Activated effector memory CD4-positive, alpha-beta T cell treated with anti-CD3 and anti-CD28 coated beads, Interleukin-2, amount 50 U/mL, for 16 hours (primary cell): ENCODE results near the gene LARP4B.

Experiments
- DNase-seq: peaks from one replicate; pipeline ENCODE4 v3.0.0-alpha.2; 2020

The LARP4B gene

DNA sequence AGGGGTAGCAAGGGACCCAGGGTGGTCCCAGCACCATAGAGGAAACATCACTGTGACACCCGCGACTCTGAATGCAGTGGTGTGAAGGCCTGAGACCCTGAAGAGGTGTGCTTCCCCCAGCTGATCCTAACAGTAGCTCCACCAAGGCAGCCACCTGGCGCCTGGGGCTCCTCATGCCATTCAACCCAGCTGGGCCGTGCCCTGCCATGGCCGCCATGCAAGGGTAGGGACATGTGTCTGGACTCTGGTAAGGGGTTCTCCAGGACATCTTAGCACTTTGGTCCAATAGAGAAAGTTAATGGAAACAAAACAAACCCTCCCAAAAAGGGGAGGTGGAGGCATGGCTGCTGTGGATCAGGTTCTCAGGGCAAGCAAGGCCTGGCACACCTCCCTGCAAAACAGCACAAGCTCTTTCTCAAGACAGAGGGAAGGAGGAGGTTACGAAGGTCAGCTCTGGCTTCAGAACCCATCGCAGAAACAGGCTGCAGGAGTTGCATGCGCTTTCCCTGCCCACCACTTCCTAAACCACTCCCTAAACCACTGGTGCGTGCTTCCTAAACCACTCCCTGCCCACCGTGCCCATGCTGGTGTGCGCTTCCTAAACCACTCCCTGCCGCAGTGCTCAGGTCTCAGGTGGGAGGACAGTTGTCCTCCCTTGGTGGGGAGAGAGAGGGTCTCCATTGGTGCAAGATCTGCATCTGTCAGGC is 108.7 kb downstream of the LARP4B start:
- DNase-seq = no peak

DNA sequence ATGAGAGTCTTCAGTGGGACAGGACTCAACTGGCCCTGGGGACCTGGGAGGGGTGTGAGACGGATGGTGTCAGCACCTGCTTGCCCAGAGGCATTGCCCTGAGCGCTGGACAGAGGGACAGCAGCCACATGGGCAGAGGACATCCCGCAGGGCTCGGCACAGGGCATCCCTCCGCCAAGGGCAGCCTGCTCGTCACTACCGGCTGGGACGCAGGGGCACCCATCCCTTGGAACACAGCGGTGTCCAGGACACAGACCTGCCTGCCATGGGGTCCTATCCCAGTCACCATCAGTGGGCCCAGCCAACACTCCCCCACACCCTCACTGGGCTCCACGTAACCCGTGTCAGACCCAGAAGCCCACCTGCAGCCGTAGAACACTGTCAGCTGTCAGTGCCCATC is 109.3 kb downstream of the LARP4B start:
- DNase-seq = no peak

DNA sequence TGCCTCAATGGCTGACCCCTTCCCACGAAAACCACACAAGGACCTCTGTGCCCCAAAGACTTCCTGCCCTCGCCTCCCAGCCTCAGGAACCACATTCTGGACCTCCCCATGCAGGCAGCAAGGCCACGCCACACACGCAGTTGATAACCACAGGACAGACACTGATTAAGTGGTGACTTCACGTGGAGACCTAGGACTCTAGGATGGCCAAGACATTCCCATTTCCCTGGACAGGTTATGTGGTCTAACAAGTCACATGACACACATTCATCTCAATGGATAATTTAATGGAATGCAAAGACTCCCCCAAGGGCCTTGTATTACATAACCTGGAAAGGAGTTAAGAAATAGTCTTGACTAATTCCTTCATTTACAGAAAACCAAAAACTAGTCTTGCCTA is 110.2 kb downstream of the LARP4B start:
- DNase-seq = no peak

DNA sequence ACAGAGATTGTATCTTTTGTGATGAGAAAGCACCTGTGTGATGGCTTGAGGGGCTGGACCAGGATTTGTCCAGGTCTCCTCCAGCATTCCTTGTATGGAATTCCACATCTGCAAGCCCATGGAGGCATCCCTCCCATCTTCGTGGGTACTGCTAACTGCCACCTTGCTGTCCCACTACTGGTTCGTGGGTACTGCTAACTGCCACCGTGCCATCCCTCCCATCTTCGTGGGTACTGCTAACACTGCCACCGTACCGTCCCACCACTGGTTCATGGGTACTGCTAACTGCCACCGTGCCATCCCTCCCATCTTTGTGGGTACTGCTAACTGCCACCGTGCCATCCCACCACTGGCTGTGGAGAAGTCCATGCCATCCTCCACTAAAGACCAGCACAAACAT is 111.7 kb downstream of the LARP4B start:
- DNase-seq = no peak

DNA sequence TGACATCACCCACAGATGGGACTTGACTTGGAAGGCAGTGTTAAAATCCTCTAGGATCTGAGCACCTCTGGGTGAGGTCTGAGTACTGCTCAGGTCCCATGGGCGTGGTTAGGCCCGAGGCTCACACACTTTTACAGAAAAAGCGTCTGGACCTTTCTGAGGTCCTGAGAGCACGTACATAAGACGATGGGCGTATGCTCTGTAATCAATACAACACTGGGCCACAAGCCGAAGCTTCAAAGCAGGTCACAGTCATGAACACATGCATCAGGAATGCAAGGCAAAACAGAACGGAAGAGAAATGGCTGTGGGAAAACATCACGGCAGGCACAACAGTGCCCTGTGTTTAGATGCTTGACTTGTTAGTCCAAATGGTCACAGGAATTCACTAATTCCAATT is 112.2 kb downstream of the LARP4B start:
- no peak for DNase-seq

DNA sequence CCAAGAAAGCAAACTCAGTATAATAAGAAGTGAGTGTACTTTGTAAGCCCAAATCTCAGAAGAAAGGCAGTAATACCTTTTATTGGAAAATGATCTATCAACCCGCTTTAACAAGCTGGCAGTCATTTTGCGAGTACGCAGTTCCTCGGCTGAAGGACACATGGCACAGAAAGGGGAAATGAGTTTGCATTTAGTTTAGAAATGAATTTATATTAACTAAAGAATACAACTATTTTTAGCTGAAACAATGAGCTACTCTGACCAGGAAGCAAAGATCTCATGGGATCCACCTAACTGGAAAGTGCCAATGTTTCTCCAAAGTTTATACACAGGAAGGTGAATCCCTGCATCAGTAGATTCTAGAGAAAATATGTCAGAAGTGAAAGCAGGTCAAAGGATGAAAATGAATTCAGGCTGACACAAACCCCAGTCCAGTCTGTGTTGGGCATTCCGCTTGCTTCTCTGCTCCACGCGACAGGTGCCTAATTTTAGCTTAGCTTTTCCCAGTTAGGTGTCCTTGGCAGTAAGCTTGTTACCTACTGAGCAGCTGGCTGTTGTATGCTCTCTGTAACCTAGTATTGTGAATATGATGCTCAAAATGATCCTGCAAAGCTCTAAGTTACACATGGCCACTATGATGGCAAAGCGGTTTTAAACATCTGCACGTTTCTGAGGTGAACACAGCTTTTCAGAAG is 112.8 kb downstream of the LARP4B start:
- DNase-seq = no peak

DNA sequence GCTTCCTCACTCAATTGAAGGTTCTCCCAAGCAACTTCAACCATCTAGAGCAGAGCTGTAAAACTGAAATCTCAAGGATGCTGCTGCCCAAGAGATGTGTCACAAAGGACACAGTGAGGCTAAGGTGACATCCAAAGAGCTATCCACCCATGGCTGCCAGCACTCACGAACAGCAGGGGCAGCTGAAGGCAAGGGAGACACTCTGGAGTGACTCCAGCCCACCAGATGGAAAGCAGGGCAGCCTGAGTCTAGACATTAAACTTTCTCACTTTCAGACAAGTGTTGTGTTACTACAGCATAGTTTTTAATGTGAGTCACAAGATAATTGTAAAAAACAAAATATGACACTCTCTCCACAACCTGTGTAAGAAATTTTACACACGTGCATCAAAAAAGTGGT is 113.5 kb downstream of the LARP4B start:
- DNase-seq = no peak

DNA sequence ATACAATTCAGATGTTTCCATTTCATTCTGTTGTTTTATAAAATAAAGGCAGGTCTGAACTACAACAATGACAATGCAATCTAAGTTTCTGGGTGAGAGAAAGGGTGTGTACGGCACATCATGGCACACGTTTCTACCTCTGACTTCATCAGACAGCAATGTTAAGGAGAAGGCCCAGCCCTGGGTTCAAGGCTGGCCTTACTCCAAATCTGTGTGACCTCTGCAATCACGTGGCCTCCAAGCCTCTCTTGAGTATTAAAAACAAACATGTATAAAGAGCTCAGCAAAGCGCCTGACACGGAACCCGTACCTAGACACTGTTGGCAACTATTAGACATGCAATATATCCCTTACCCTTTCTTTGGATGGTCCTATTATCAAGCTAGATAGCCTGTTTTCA is 114.1 kb downstream of the LARP4B start:
- DNase-seq = no peak

DNA sequence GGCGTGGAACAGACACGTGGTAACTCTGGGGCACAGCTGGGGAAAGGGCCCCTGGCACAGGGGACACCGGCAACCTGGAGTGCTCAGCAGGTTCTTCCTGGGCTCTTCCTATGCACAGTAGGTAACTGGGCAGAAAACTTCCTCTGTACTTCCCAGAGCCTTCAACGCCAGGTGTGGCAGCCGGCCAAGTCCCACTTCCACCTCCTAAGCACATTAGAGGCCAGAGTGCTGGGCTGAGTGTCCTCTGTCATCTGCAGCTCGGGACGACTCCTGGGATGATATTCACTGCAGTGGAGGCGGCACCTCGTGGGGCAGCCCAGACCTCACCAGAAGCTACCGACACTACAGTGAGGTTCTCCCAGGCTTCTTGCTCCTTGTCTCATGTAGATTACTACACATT is 114.5 kb downstream of the LARP4B start:
- no peak for DNase-seq

DNA sequence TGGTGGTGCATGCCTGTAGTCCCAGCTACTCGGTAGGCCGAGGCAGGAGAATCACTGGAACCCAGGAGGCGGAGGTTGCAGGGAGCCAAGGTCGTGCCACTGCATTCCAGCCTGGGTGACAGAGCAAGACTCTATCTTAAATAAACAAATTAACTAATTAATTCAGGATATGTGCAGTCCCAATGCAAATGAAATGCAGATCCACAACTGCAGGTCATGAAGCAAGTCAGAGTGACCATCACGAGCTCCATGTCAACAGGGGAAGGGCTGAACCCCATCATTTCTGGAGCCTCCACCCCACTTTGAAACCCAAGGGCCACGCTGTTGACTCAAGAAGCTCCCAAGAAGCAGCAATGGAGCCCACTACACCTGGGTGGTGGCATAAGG is 115.4 kb downstream of the LARP4B start:
- DNase-seq = no peak

DNA sequence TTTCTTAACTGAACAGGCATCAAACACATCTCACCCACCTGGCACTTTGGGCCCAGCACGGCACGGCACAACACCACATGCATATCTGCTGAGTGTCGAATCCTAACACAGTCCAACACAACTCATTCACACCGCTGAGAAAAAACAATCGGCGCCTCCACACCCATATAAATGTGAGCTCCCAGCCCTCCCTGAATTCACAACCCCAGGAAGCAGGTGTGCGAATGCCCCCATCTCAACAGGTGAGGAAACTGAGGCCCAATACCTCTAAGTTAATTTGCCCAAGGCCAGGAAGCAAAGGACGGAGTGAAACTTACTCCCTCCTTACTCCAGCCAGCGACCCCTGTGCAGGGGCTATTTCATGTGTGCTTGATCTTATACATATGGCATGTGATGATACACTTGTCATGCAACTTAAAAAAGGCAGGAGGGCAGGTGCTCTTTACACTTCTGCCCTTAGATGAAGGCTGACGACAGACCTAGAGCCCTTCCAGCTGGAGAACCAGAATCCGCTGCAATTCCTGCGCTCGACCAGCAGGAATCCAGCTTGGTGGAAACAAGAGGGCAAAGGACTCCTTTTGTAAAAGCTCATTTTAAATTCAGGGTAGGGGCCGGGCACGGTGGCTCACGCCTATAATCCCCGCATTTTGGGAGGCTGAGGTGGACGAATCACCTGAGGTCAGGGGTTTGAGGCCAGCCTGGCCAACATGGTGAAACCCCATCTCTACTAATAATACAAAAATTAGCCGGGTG is 116.0 kb downstream of the LARP4B start:
- no peak for DNase-seq

DNA sequence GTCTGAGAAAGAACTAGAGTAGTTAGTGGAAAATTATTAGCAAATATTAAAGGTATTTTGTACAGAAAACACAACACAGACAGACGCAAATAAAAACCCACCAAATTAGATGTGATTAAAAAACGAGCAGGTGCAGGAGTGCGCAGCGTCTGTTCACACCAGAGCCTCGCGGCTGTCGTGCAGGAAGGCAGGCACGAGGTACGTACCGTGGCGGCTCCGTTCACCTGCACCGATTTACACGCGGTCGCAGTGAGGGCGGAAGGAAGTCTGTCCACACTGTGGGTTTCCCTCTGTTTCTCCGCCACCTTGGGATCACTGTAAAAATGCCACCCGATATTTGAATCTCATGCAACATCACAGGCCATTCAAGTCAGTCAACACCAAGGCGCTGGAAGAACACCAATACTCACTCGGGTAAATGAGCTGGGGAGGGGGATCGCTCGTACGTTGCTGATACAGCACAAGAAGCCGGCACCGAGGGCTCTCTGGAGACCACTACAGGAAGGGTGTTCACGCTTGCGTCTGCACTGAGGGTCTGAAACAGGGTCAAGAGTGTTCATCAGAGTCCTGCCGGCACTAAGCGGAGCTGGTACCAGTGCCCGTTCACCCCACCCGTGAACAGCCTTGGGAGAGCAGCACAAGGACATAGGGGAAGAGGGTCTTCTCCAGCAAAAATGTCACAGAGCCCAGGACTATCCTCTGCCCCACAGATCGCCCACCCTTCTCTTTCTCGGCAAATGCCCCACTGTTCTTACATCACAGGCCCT is 116.8 kb downstream of the LARP4B start:
- no peak for DNase-seq

DNA sequence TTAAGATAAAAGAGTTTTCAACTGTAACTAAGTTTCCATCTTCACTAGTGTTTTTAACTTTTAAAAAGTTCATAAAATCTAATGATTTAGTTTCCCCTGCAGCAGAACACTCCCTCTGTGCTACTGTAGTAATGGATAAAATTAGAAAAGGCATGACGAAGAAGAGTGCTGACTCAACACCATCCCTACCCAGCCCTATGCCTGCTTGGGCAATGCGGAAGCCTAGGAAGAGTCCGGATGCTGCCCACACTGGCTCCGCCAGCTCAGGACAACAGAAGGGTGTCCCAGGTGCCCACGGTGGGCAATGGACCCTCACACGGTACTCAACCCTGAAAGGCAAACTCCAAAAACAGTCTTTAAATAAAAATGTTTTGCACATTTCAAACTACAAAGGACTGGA is 118.2 kb downstream of the LARP4B start:
- DNase-seq = no peak

DNA sequence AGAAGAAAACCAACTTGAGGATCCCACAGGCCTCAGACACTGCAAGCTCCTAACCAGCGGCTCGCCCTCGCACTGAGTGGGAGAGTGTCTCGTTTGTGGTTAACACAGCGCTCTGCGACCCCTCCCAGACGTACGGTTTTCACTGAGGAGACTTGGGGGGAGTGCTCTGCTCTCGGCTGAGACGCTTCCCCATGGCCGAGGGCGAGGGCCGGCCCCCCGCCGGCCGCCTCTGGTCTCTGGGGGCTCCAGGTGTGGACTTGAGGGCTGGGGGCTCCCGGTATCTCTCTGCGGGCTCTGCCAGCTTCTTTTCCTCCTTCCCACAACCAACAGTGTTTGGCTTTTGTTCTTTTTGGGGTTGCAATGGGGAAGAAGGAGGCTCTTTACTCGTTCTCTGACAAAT is 118.7 kb downstream of the LARP4B start:
- no peak for DNase-seq

DNA sequence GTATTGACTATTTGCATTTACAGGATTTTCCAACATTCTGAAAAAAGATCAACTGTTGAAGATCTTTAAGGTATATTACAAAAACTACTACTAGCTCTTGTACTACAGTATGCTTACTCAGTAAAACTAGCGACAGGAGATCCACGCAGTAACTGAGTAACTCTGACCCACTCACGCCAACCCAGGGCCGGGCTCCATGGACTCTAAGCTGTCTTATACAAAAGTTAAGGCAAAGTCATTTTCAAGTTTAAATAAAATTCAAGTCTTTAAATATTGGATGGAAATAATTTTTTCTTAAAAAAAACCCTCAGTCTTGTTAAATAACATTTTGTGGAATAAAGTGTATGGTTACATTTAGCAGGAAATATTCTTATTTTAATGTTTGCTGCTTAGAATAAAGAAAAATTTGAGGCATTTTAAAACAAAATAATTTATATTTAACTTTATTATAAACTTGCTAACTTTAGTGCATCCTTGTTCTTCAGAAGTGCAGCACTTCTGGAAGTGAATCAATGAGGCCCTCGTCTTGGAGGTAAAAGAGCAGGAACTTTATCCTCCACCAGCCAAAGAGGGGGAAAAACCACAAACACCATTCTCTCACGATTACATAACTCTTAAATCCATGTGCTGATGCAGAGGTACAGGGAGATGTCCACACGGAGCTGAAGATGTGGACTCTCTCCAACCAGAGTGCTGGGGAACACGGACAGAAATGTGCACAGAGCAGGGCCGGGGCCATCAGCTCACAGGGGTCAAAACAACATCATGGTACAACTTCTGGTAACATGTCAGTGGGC is 119.9 kb downstream of the LARP4B start:
- DNase-seq = no peak

DNA sequence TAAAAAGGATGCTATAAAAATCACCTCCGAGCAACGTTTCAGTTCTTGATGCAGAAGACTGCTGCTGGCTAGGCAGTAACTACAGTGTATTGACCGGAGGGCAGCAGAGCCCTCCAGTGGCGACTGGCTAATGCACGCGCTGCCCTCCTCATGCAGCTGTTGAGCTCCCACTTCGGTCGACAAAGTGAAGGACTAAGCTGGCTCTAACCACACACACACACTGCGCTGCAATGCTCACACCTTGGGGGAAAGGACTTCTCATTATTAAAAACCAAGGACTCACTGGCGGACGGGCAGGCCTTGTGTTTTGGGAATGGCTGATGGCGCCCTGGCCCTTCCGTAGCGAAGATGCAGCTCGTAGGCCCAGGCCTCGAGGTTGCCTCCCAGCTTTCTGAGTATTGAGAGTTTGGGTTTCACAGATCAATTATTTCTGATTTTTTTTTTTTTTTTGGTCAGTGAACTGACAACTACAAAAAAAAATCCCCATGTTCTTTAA is 121.1 kb downstream of the LARP4B start:
- DNase-seq = no peak

DNA sequence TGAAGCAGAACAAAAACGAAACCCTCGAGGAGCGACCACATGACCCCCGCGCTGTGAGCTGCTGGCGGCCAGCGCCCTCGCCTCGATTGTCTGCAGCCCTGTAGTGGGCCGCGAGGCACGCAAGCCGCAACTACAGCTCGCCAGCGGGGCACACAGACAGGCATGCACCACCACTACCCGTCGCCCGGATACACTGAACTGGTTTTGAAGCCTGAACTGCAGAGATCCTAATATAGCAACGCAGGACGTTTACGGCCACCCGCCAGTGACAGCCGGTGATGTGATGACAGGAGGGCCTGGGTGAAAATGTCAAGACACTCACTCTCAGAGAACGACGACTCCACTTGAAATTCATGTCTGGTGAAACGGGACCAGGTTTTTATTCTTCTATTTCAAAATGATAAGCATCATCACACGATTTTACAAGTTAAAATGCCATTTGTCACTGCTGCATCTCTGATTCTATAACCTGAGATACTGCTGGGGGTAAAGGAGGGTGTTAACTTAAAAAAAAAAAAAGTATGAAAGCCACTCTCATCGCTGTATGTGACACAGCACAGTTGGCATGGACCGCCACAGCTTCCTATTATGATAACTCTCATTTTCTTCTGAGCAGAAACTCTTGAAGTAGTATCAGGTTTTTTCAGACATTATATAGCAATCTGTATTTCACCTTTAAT is 121.7 kb downstream of the LARP4B start:
- DNase-seq = no peak

DNA sequence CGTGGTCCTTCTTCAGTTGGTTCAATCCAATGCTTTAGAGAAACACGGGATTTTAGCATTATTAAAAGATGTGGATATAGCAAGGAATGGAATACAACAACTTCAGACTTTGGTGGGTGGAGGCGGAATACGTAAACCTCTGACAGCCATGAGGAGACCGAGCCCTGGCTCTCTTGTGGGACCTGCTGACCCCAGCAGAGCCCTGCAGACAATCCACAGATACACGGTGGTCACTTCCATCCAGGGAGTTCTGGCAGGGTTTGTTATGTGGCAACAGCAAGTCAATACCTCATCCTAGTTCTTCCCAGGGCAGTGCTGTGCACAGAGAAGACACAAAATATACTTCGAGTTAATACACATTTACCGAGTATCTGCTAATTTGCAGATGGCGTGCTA is 123.5 kb downstream of the LARP4B start:
- no peak for DNase-seq

DNA sequence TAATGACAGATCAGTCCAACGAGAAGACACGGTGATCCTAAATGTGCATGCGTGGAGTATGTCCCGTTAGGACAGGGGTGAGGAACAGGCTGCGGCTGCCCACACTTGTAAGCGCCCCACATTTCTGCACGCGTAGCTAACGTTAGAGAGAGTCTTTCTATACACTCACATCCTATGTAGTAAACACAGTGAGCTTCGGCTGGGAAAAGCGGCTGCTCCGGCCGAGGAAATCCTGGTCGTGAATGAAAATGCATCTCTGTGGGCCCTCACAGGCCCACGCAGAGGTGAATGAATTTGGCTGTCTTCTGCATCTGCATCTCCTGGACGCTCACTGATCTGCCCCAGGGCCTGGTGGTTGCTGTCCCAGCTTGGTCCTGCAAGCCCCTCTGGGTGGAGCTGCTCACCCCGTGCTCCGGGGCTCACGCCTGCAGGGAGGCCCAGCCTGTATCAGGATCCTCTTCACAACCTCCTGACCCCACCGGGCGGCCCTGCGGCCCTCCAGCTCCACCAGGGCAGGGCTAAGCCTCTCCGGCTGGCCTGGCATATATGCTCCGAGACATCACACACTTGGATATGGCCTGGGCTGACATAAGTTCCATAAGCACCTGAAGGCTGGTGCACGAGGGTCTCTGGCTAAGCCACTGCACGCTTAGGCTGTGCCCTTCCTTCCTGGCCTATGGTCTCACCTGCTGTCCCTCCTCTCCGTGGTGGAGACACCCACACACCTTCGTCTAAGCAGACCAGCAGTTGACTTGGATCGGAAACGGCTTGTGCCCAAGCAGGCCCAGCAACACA is 124.1 kb downstream of the LARP4B start:
- no peak for DNase-seq

DNA sequence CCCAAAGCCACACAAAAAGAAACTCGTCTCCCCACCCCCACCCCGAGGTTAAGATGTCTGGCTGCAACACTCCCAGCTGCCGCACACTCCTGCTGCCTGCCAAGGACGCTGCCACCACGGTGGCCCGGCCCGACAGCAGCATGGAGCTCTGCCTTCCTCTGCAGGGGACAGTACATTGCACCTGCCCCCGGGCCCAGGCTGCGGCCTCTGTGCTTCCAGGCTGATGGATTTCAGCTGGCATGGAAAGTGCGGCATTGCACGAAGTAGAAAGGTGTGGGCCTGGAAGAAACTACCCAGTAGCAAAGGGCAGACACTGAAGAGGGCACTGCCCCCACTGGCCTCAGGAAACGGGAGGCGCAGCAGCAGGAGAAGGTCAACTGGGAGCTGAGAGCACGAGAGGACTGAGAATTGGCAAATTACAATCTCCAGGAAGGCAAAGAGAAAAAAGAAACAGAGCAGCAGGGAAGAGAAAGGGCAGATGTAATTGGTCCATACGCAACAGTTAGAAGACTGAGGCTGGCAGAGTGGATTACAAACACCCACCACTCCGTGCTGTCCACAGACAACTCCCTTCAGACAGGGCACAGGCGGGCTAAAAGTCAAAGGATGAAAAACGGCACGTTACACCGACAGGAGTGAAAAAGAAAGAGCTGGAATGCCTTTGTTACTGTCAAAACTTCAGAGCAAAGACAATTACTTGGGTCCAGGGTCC is 124.9 kb downstream of the LARP4B start:
- no peak for DNase-seq
